Endothelial cell of umbilical vein (primary cell): ENCODE data around the gene SNX2. TPM values are rescaled to one million over a fixed set of nuclear protein-coding genes. Genes with fewer than 3 reads are reported as not detected.

ENCODE experiments used
- BruUV-seq: library from RNA; stranded (reverse); fragments of 400-500 nt; replicated peaks from 2 replicates; lab custom pipeline; 2021; lab: Mats Ljungman, UMichigan
- CTCF ChIA-PET: fragments of 300-600, 350-600 bp; sonication (Branson Sonifier 250); formaldehyde crosslinking; loops from one replicate; lab custom pipeline; 2021; ENCODE audit warnings: antibody characterized with exemption, inconsistent platforms; lab: Charles Lee
- POLR2A ChIA-PET: fragments of 300-600, 350-600 bp; sonication (Branson Sonifier 250); formaldehyde crosslinking; loops from one replicate; lab custom pipeline; 2021; ENCODE audit warnings: antibody characterized with exemption, inconsistent platforms; lab: Charles Lee
- DNase-seq: peaks from one replicate; pipeline ENCODE4 v3.0.0-alpha.2; 2011; ENCODE audit warnings: low read depth, low spot score
- FAIRE-seq: peaks from 2 replicates; lab custom pipeline; 2011; peaks lifted over from hg19 to GRCh38; lab: Jason Lieb, UNC
- H2AFZ ChIP-seq: 2 replicates; pipeline ENCODE4 v1.6.0; 2012; ENCODE audit warnings: low read depth, low read length, control low read depth, inconsistent platforms
- H3K27ac ChIP-seq: 2 replicates; pipeline ENCODE4 v1.5.1; 2011; ENCODE audit warnings: low read depth, mild to moderate bottlenecking, control low read depth, low read length, moderate library complexity; ENCODE audit not compliant: insufficient read depth
- H3K27me3 ChIP-seq, 2 experiments: 2 replicates each; pipeline versions ENCODE4 v1.6.0 to v1.6.1; 2011; ENCODE audit warnings: low read length in 2 of 2, mixed read lengths in 1 of 2; ENCODE audit not compliant: control insufficient read depth in 2 of 2, insufficient read depth in 2 of 2
- H3K36me3 ChIP-seq, 2 experiments: 2 replicates in 1 of 2; 3 replicates in 1 of 2; pipeline ENCODE4 v1.5.1; 2011; ENCODE audit warnings: low read length in 2 of 2, mild to moderate bottlenecking in 1 of 2, moderate library complexity in 1 of 2; ENCODE audit not compliant: control insufficient read depth in 2 of 2, insufficient read depth in 2 of 2; ENCODE audit errors: extremely low read depth in 1 of 2
- H3K4me1 ChIP-seq: 3 replicates; pipeline ENCODE4 v1.5.1; 2011; ENCODE audit warnings: mild to moderate bottlenecking, low read length; ENCODE audit not compliant: control insufficient read depth, insufficient read depth; ENCODE audit errors: extremely low read depth
- H3K4me2 ChIP-seq: 2 replicates; pipeline ENCODE4 v1.6.1; 2011; ENCODE audit warnings: low read length, control low read depth, mixed read lengths; ENCODE audit not compliant: insufficient read depth
- H3K4me3 ChIP-seq, 3 experiments: fragments of 200-600 bp in 1 of 3; sonication (generic), shearing (Covaris generic) in 1 of 3; replicated peaks in 1 of 3; 2 replicates each; pipeline ENCODE4 v1.5.1; 2011 to 2016; ENCODE audit warnings: control low read depth in 3 of 3, low read length in 3 of 3, mild to moderate bottlenecking in 2 of 3, inconsistent platforms in 1 of 3, low read depth in 1 of 3, moderate library complexity in 1 of 3; ENCODE audit not compliant: insufficient read depth in 1 of 3
- H3K79me2 ChIP-seq: 2 replicates; pipeline ENCODE4 v1.6.0; 2012; ENCODE audit warnings: low read length, inconsistent platforms; ENCODE audit not compliant: control insufficient read depth, insufficient read depth
- H3K9ac ChIP-seq: replicated peaks from 2 replicates; pipeline ENCODE3; 2011; ENCODE audit warnings: low read length, control low read depth; ENCODE audit not compliant: insufficient read depth; ENCODE audit errors: extremely low read depth
- H3K9me1 ChIP-seq: replicated peaks from 3 replicates; pipeline ENCODE4 v1.6.0; 2011; ENCODE audit warnings: mild to moderate bottlenecking, low read length; ENCODE audit not compliant: control insufficient read depth, insufficient read depth; ENCODE audit errors: extremely low read depth
- H3K9me3 ChIP-seq: replicated peaks from 2 replicates; pipeline ENCODE4 v1.5.1; 2012; ENCODE audit warnings: low read length, inconsistent platforms; ENCODE audit not compliant: control insufficient read depth, insufficient read depth
- H4K20me1 ChIP-seq: replicated peaks from 2 replicates; pipeline ENCODE3; 2011; ENCODE audit warnings: mild to moderate bottlenecking, low read length; ENCODE audit not compliant: control insufficient read depth, insufficient read depth; ENCODE audit errors: extremely low read depth
- EZH2 ChIP-seq: IDR thresholded peaks from 2 replicates; pipeline ENCODE4 v1.6.1; 2012; ENCODE audit warnings: borderline replicate concordance, low read depth, mild to moderate bottlenecking, moderate library complexity, low read length, inconsistent platforms; ENCODE audit not compliant: severe bottlenecking
- FOS ChIP-seq: IDR thresholded peaks from 2 replicates; pipeline ENCODE4 v1.6.1; 2011; ENCODE audit warnings: mild to moderate bottlenecking, low read length, moderate library complexity, borderline replicate concordance; ENCODE audit not compliant: insufficient read depth
- GATA2 ChIP-seq: IDR thresholded peaks from 2 replicates; pipeline ENCODE4 v1.7.0; 2011; ENCODE audit warnings: low read depth, mild to moderate bottlenecking, moderate library complexity, mixed read lengths, low read length; ENCODE audit not compliant: insufficient read length, insufficient read depth
- JUN ChIP-seq: IDR thresholded peaks from 2 replicates; pipeline ENCODE4 v1.6.1; 2011; ENCODE audit warnings: borderline replicate concordance, low read depth; ENCODE audit not compliant: insufficient read length, insufficient read depth
- MYC ChIP-seq: IDR thresholded peaks from one replicate; pipeline ENCODE4 v1.6.1; 2011; ENCODE audit warnings: mild to moderate bottlenecking, low read depth, low read length
- POLR2A ChIP-seq: IDR thresholded peaks from 2 replicates; pipeline ENCODE4 v1.6.1; 2012; ENCODE audit warnings: low read depth, mild to moderate bottlenecking, control low read depth, low read length
- POLR2AphosphoS5 ChIP-seq: IDR thresholded peaks from 2 replicates; pipeline ENCODE4 v1.6.1; 2012; ENCODE audit warnings: low read depth, mild to moderate bottlenecking, control low read depth, low read length, moderate library complexity; ENCODE audit not compliant: insufficient read depth
- dilution Hi-C: fragments of 300-500 bp; cut with MboI; formaldehyde crosslinking; loops from one replicate; pipeline ENCODE4 v1.15.0; 2019; ENCODE audit warnings: low sequenced_read_pairs; ENCODE audit not compliant: extremely low pct_ligation_motif_present
- intact Hi-C: fragments of 100-400 bp; cut with micrococcal nuclease; formaldehyde crosslinking; loops from one replicate; pipeline ENCODE4 v1.10.0; 2022
- polyA plus RNA-seq, 4 experiments: library from polyadenylated mRNA; depleted of rRNA in 3 of 4; stranded (reverse) in 3 of 4; unstranded in 1 of 4; fragments of >200 nt; gene quantifications; 2 replicates each; pipeline versions ENCODE4 v1.2.1 to v1.2.3, GENCODE V29; 2011 to 2012; ENCODE audit warnings: missing spikeins in 1 of 4
- total RNA-seq: library from RNA; stranded (reverse); gene quantifications from 2 replicates; pipeline ENCODE4 v1.2.3, GENCODE V29; 2021
- TF ChIP-seq, protein P1 (sequence below): IDR thresholded peaks from 2 replicates; pipeline ENCODE4 v1.6.1; 2011; ENCODE audit not compliant: insufficient read depth, insufficient read length
- TF ChIP-seq, protein P2 (sequence below), 2 donors: IDR thresholded peaks; 1 replicate in 1 of 2; 2 replicates in 1 of 2; pipeline ENCODE4 v1.5.1; 2011; ENCODE audit warnings: low read length in 2 of 2, mild to moderate bottlenecking in 2 of 2, moderate library complexity in 2 of 2, control low read depth in 1 of 2, inconsistent platforms in 1 of 2, low read depth in 1 of 2; ENCODE audit not compliant: insufficient read depth in 1 of 2; ENCODE audit errors: extremely low read depth in 1 of 2

Gene SNX2
- total and polyA plus RNA-seq, 2 donors (not counting 3 experiments of a cell fraction or from before 2014, with no cell fraction given) = 14.4 to 51.2 TPM

DNA sequence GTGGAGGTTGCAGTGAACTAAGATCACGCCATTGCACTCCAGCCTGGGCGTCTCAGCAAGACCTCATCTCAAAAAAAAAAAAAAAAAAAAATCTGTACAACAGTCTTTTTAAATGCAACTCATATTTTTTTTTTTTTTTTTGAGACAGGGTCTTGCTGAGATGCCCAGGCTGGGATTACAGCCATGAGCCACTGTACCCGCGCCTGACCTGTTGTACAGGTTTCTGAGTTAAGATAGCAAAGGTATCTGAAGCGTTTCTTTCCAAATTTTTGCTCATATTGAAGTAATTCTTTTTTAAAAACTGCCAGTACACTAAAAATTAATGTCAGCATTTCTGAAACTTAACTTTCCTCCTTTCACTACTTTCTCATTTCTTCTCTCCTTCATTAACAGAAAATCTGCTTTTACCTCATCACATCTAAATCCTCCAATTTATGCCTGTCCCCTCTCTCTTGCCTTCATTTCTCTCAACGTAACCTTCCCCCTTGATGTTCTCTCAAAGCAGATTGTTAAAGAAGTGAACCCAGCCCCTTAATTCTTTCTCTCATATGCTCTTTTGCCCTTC lies 67.2 kb downstream of the SNX2 start:
- BruUV-seq = no TSS peak
- H2AFZ ChIP-seq = no peak overlapping the region
- no peaks in the 10 kb centered on the region for H3K79me2 ChIP-seq
- ChIA-PET CTCF (no interaction called here), POLR2A (no interaction called here)
- dilution Hi-C loops (no loop called here), intact Hi-C loops (loop anchor here (10.0 kb wide), 2 partner anchors 657 to 673 kb away; partner anchors contain the start of gene CSNK1G3)
- no peak overlapping the region for H3K27ac ChIP-seq
- H3K9me3 ChIP-seq = no peaks in the 10 kb centered on the region
- no peak for TF ChIP-seq FOS
- TF ChIP-seq, protein P1, sequence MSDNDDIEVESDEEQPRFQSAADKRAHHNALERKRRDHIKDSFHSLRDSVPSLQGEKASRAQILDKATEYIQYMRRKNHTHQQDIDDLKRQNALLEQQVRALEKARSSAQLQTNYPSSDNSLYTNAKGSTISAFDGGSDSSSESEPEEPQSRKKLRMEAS = no peak
- TF ChIP-seq MYC = no peak
- TF ChIP-seq, protein P2, sequence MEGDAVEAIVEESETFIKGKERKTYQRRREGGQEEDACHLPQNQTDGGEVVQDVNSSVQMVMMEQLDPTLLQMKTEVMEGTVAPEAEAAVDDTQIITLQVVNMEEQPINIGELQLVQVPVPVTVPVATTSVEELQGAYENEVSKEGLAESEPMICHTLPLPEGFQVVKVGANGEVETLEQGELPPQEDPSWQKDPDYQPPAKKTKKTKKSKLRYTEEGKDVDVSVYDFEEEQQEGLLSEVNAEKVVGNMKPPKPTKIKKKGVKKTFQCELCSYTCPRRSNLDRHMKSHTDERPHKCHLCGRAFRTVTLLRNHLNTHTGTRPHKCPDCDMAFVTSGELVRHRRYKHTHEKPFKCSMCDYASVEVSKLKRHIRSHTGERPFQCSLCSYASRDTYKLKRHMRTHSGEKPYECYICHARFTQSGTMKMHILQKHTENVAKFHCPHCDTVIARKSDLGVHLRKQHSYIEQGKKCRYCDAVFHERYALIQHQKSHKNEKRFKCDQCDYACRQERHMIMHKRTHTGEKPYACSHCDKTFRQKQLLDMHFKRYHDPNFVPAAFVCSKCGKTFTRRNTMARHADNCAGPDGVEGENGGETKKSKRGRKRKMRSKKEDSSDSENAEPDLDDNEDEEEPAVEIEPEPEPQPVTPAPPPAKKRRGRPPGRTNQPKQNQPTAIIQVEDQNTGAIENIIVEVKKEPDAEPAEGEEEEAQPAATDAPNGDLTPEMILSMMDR (IDR thresholded peaks at IDR 0.05; ENCODE audit: extremely low read depth in 1 of 2, insufficient read depth in 1 of 2, low read depth in 1 of 2, low read length in 2 of 2) = no peak
- TF ChIP-seq POLR2AphosphoS5 = no peak
- TF ChIP-seq EZH2 = no peak
- TF ChIP-seq JUN = no peak
- TF ChIP-seq GATA2 = no peak
- no peak for TF ChIP-seq POLR2A
- H3K9me1 ChIP-seq = no peaks in the 10 kb centered on the region
- H3K36me3 ChIP-seq = no peaks in the 10 kb centered on the region
- no peak for FAIRE-seq
- H3K4me1 ChIP-seq = peaks cover 14% of the 10 kb centered on the region
- H3K9ac ChIP-seq = no peak overlapping the region
- no peaks in the 10 kb centered on the region for H4K20me1 ChIP-seq
- H3K4me3 ChIP-seq = no peak overlapping the region
- DNase-seq = no peak
- H3K4me2 ChIP-seq = no peak overlapping the region
- H3K27me3 ChIP-seq = no peaks in the 10 kb centered on the region
